Right atrium auricular region (tissue), 2 donors: Measurements from ENCODE around the gene APOBEC3H. TPM values are rescaled to one million over a fixed set of nuclear protein-coding genes. Genes with fewer than 3 reads are reported as not detected.

Experiments
- DNase-seq: peaks from one replicate; pipeline ENCODE4 v3.0.0-alpha.2; 2019; ENCODE audit warnings: low spot score
- H3K27ac ChIP-seq, 2 donors: fragments of 200-600 bp; sonication (generic); 1 replicate in 1 of 2; 2 replicates in 1 of 2; pipeline ENCODE4 v1.5.1; 2016 to 2019
- H3K27me3 ChIP-seq, 2 donors: fragments of 200-600 bp; sonication (generic); one replicate each; pipeline versions ENCODE4 v1.5.1 to v1.6.0; 2017 to 2019
- H3K36me3 ChIP-seq: fragments of 200-600 bp; sonication (generic); one replicate; pipeline ENCODE4 v1.5.1; 2016
- H3K4me1 ChIP-seq, 2 donors: fragments of 200-600 bp; sonication (generic); one replicate each; pipeline versions ENCODE4 v1.5.1 to v1.6.0; 2017 to 2019
- H3K4me3 ChIP-seq, 2 donors: fragments of 200-600 bp; sonication (generic); 1 replicate in 1 of 2; 2 replicates in 1 of 2; pipeline ENCODE4 v1.5.1; 2017 to 2019; ENCODE audit warnings: mild to moderate bottlenecking in 1 of 2, moderate library complexity in 1 of 2
- H3K9me3 ChIP-seq, 2 donors: fragments of 200-600 bp; sonication (generic); one replicate each; pipeline ENCODE4 v1.5.1; 2019
- total RNA-seq, 2 donors: library from RNA; depleted of rRNA; stranded (reverse); fragments of >200 nt; gene quantifications; one replicate each; pipeline ENCODE4 v1.1.0, GENCODE V29; 2016
- TF ChIP-seq, protein P1 (sequence below), 2 donors: fragments of 200-600 bp; sonication (generic); IDR thresholded peaks; one replicate each; pipeline ENCODE4 v1.5.1; 2019; ENCODE audit warnings: antibody characterized with exemption in 2 of 2

Gene APOBEC3H
- total RNA-seq, 2 donors from 2014 or later: 1.3 TPM; not detected in 1

DNA sequence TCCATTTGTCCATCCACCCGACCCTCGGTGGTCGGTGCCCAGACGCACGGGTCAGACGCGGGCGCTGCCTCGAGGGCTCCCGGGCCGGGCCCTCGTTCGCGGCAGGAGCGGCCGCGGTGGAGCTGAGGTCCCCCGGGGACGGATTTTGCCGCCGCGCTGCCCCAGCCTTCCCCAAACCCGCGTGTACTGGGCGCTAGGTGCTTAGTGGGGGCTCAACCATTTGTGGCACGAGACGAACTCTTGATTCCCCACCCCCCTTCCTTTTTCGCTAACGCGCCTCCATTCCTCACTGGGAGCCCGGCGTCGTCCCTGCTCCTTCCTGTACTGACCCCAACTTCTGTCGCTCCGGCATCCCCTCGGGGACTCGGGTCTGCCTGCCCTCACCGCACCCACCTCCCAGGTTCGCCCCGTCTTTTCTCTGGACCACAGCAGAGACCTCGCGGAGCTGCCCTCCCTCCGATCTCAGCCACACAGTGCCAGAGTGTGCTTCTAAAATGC, 56.2 kb downstream of the APOBEC3H start:
- TF ChIP-seq, protein P1, sequence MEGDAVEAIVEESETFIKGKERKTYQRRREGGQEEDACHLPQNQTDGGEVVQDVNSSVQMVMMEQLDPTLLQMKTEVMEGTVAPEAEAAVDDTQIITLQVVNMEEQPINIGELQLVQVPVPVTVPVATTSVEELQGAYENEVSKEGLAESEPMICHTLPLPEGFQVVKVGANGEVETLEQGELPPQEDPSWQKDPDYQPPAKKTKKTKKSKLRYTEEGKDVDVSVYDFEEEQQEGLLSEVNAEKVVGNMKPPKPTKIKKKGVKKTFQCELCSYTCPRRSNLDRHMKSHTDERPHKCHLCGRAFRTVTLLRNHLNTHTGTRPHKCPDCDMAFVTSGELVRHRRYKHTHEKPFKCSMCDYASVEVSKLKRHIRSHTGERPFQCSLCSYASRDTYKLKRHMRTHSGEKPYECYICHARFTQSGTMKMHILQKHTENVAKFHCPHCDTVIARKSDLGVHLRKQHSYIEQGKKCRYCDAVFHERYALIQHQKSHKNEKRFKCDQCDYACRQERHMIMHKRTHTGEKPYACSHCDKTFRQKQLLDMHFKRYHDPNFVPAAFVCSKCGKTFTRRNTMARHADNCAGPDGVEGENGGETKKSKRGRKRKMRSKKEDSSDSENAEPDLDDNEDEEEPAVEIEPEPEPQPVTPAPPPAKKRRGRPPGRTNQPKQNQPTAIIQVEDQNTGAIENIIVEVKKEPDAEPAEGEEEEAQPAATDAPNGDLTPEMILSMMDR (IDR thresholded peaks at IDR 0.05): no peak
- Histone ChIP-seq H3K4me3 (peak overlapping the region; percentile 66 to 86), H3K36me3 (no peaks in the 10 kb centered on the region), H3K9me3 (no peaks in the 10 kb centered on the region), H3K4me1 (peaks cover 0 to 47% of the 10 kb centered on the region in 2 donors), H3K27me3 (no peaks in the 10 kb centered on the region), H3K27ac (peak overlapping the region; percentile 95 to 96)
- DNase-seq: no peak

Other genes starting within 250 kb of the APOBEC3H start
- 10 to 100 TPM; 28.0 to 57.0 TPM for gene CBX6, start 225.0 kb upstream of the APOBEC3H start, total RNA-seq
- 1 to 10 TPM in 1 of 2 donors, not detected in 1; 1.1 TPM for gene APOBEC3A, start 139.6 kb upstream of the APOBEC3H start, total RNA-seq
- gene APOBEC3B, start 114.9 kb upstream of the APOBEC3H start, total RNA-seq: under 1 TPM in 1 of 2 donors, not detected in 1; 0.90 TPM
- 10 to 100 TPM in 1 of 2 donors, 1 to 10 TPM in 1; 9.1 to 12.5 TPM for gene APOBEC3C, start 83.0 kb upstream of the APOBEC3H start, total RNA-seq
- 1 to 10 TPM in 1 of 2 donors, not detected in 1; 1.4 TPM for gene APOBEC3D, start 76.1 kb upstream of the APOBEC3H start, total RNA-seq
- gene APOBEC3F, start 56.4 kb upstream of the APOBEC3H start, total RNA-seq: 1 to 10 TPM; 3.4 to 6.3 TPM
- gene APOBEC3G, start 20.0 kb upstream of the APOBEC3H start, total RNA-seq: 1 to 10 TPM; 2.5 to 3.2 TPM
- gene CBX7, start 55.4 kb downstream of the APOBEC3H start, total RNA-seq: 100 to 1,000 TPM in 1 of 2 donors, 10 to 100 TPM in 1; 62.0 to 111 TPM
- gene PDGFB, start 147.7 kb downstream of the APOBEC3H start, total RNA-seq: 10 to 100 TPM; 21.9 to 22.0 TPM
- 1,000 to 10,000 TPM in 1 of 2 donors, 100 to 1,000 TPM in 1; 440 to 1,190 TPM for gene RPL3, start 222.4 kb downstream of the APOBEC3H start, total RNA-seq